ENCODE results near the gene CABP4. TPM values are rescaled to one million over a fixed set of nuclear protein-coding genes. Genes with fewer than 3 reads are reported as not detected.
A peak's percentile ranks its signal among the peaks of the same experiment; 100 is the strongest.

The CABP4 gene
- total RNA-seq, 4 donors from 2014 or later: 0.67 to 1.9 TPM; not detected in 2

- H3K27ac ChIP-seq: peak overlapping the region; percentile 90 to 93
- no peaks in the 10 kb centered on the region for H3K27me3 ChIP-seq
- H3K36me3 ChIP-seq: no peaks in the 10 kb centered on the region
- intact Hi-C loops (cut with DNase I; ENCODE audit: low total_unique reads): loop anchor here (5.0 kb wide), 1 partner anchor 110 kb away; no protein-coding TSS in a partner anchor
- H3K9me3 ChIP-seq: no peaks in the 10 kb centered on the region
- H3K4me3 ChIP-seq: peak overlapping the region; percentile 61 to 81
- no peak for DNase-seq
- H3K4me1 ChIP-seq: peaks cover 0 to 18% of the 10 kb centered on the region in 2 donors
- TF ChIP-seq, protein P1, sequence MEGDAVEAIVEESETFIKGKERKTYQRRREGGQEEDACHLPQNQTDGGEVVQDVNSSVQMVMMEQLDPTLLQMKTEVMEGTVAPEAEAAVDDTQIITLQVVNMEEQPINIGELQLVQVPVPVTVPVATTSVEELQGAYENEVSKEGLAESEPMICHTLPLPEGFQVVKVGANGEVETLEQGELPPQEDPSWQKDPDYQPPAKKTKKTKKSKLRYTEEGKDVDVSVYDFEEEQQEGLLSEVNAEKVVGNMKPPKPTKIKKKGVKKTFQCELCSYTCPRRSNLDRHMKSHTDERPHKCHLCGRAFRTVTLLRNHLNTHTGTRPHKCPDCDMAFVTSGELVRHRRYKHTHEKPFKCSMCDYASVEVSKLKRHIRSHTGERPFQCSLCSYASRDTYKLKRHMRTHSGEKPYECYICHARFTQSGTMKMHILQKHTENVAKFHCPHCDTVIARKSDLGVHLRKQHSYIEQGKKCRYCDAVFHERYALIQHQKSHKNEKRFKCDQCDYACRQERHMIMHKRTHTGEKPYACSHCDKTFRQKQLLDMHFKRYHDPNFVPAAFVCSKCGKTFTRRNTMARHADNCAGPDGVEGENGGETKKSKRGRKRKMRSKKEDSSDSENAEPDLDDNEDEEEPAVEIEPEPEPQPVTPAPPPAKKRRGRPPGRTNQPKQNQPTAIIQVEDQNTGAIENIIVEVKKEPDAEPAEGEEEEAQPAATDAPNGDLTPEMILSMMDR (IDR thresholded peaks at IDR 0.05): no peak
- no peak for TF ChIP-seq POLR2A (IDR thresholded peaks at IDR 0.05)
These were observed 52.2 kb downstream of the CABP4 start for GRCh38 chr11:67507242-67507863.

- H3K4me3 ChIP-seq: peak within 1 kb of the TSS; percentile 61 to 81
- intact Hi-C loops (cut with DNase I; ENCODE audit: low total_unique reads): loop anchor here (5.0 kb wide), 1 partner anchor 111 kb away; no protein-coding TSS in a partner anchor
- no peaks in the 10 kb centered on the region for H3K27me3 ChIP-seq
- peaks cover 0 to 18% of the 10 kb centered on the region in 2 donors for H3K4me1 ChIP-seq
- no peaks in the 10 kb centered on the region for H3K36me3 ChIP-seq
- TF ChIP-seq, protein P1 (IDR thresholded peaks at IDR 0.05): peak in 1 of 4 experiments; percentile 4
- peak; percentile 84 to 88 for TF ChIP-seq POLR2A (IDR thresholded peaks at IDR 0.05)
- peak; percentile 98 to 99 for DNase-seq
- peak within 1 kb of the TSS; percentile 90 to 93 for H3K27ac ChIP-seq
- no peaks in the 10 kb centered on the region for H3K9me3 ChIP-seq
These were observed 52.8 kb downstream of the CABP4 start, which contains the start of gene CDK2AP2 for GRCh38 chr11:67507864-67508485. Gene CDK2AP2 (minus strand): TSS chr11:67508162. CDS start chr11:67508082, 80 bp downstream.

DNA sequence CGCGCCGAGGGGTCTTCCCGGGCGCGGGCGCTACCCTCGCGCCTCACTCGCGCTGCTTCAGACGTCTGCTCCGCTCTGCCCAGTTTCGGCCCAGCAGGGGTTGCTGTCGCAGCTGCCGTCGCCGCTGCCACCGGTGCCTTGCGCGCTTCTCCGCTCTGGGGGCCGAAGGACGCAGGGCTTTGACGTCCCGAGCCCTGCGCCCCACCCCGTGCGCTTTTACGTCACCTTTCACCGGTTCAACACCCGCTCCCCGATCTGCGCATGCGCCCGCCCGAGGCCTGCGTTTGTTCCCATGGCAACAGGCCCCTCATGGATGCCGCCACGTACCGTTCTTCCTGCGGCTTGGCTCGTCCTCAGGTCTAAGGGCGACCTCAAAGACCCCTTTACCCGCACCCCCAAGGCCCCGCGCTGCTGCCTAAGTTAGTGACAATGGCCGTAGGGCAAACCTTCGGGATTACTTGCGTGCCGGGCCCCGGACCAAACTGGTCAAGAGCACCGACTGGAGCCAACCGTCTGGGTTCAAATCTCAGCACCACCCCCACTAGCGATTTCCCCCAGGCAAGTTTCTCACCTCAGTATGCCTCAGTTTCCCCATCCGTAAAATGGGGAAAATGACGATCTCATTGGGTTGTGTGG, 53.5 kb downstream of the CABP4 start:
- TF ChIP-seq POLR2A (IDR thresholded peaks at IDR 0.05): peak; percentile 21 to 43
- TF ChIP-seq, protein P1 (IDR thresholded peaks at IDR 0.05): peak in 2 of 4 experiments; percentile 16 to 33
- intact Hi-C loops (cut with DNase I; ENCODE audit: low total_unique reads): loop anchor here (5.0 kb wide), 1 partner anchor 111 kb away; no protein-coding TSS in a partner anchor
- DNase-seq: peak; percentile 95 to 98
- H3K27me3 ChIP-seq: no peaks in the 10 kb centered on the region
- no peaks in the 10 kb centered on the region for H3K9me3 ChIP-seq
- H3K36me3 ChIP-seq: no peaks in the 10 kb centered on the region
- H3K4me3 ChIP-seq: peak overlapping the region; percentile 61 to 81
- H3K27ac ChIP-seq: peak overlapping the region; percentile 90 to 93
- peaks cover 0 to 18% of the 10 kb centered on the region in 2 donors for H3K4me1 ChIP-seq

DNA sequence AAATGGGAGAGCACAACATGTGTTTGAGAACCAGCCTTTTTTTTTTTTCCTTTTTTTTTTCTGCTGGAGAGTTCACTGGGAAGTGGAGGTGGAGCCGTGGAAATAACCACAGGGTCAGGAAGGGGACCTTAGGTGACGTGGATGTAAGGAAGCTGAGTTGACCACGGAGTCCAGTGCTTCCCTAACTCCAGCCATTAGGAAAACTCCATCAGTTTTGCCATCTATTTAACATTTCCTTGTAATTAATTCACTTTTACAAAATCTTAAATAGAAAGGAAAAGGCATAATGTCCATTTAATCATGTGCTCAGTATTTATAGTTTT, 54.8 kb downstream of the CABP4 start:
- intact Hi-C loops (cut with DNase I; ENCODE audit: low total_unique reads): no loop called here
- Histone ChIP-seq H3K4me3 (no peak overlapping the region), H3K4me1 (peaks cover 0 to 10% of the 10 kb centered on the region in 2 donors), H3K27ac (no peak overlapping the region), H3K27me3 (no peaks in the 10 kb centered on the region), H3K9me3 (no peaks in the 10 kb centered on the region), H3K36me3 (no peaks in the 10 kb centered on the region)
- no peak for DNase-seq
- TF ChIP-seq, protein P1 (IDR thresholded peaks at IDR 0.05): no peak
- no peak for TF ChIP-seq POLR2A (IDR thresholded peaks at IDR 0.05)

Small RNAs within 50 kb of the gene (microRNA-seq; reads per million reads assigned to microRNA genes)
- gene MIR6752 (ENCODE audit: borderline microRNAs expressed, borderline replicate concordance): not detected

Small RNAs within 50 kb of the gene (small RNA-seq; reads per million reads assigned to genes)
- not detected for gene MIR6752

Other genes starting within 250 kb of the CABP4 start
- gene GRK2, start 188.9 kb upstream of the CABP4 start, total RNA-seq: 10 to 100 TPM; 25.0 to 93.8 (median 64.2) TPM
- gene ANKRD13D, start 166.1 kb upstream of the CABP4 start, total RNA-seq: 10 to 100 TPM in 3 of 4 donors, 1 to 10 TPM in 1; 7.4 to 63.7 (median 22.5) TPM
- 10 to 100 TPM in 3 of 4 donors, 1 to 10 TPM in 1; 7.7 to 48.8 (median 19.1) TPM for gene SSH3, start 151.8 kb upstream of the CABP4 start, total RNA-seq
- gene POLD4, start 101.8 kb upstream of the CABP4 start, total RNA-seq: 10 to 100 TPM in 3 of 4 donors, 1 to 10 TPM in 1; 8.7 to 65.6 (median 31.3) TPM
- 10 to 100 TPM in 1 of 4 donors, 1 to 10 TPM in 2, under 1 TPM in 1; 0.77 to 19.3 (median 7.4) TPM for gene CLCF1, start 81.8 kb upstream of the CABP4 start, total RNA-seq
- 10 to 100 TPM in 2 of 4 donors, 1 to 10 TPM in 2; 2.6 to 37.3 (median 11.6) TPM for gene RAD9A, start 63.4 kb upstream of the CABP4 start, total RNA-seq
- gene PPP1CA, start 53.5 kb upstream of the CABP4 start, total RNA-seq: 100 to 1,000 TPM in 1 of 4 donors, 10 to 100 TPM in 3; 15.9 to 180 (median 77.1) TPM
- 1 to 10 TPM in 2 of 4 donors, not detected in 2; 1.3 to 2.5 TPM for gene TBC1D10C, start 51.3 kb upstream of the CABP4 start, total RNA-seq
- gene CARNS1, start 39.7 kb upstream of the CABP4 start, total RNA-seq: 1 to 10 TPM in 1 of 4 donors, under 1 TPM in 1, not detected in 2; 0.76 to 3.3 TPM
- gene RPS6KB2, start 26.9 kb upstream of the CABP4 start, total RNA-seq: 10 to 100 TPM; 25.6 to 45.0 (median 30.7) TPM
- gene PTPRCAP, start 17.7 kb upstream of the CABP4 start, total RNA-seq: 1 to 10 TPM in 3 of 4 donors, under 1 TPM in 1; 0.29 to 5.0 (median 1.9) TPM
- gene CORO1B, start 11.9 kb upstream of the CABP4 start, total RNA-seq: 10 to 100 TPM; 34.7 to 79.2 (median 69.0) TPM
- gene GPR152, start 2.6 kb upstream of the CABP4 start, total RNA-seq: not detected
- gene TMEM134, start 13.9 kb downstream of the CABP4 start, total RNA-seq: 10 to 100 TPM in 3 of 4 donors, 1 to 10 TPM in 1; 6.9 to 59.5 (median 36.0) TPM
- 100 to 1,000 TPM in 1 of 4 donors, 10 to 100 TPM in 3; 52.9 to 131 (median 85.5) TPM for gene AIP, start 27.7 kb downstream of the CABP4 start, total RNA-seq
- 10 to 100 TPM in 3 of 4 donors, 1 to 10 TPM in 1; 7.9 to 89.7 (median 15.2) TPM for gene PITPNM1, start 50.0 kb downstream of the CABP4 start, total RNA-seq
- 10 to 100 TPM in 1 of 4 donors, 1 to 10 TPM in 3; 2.1 to 28.7 (median 6.9) TPM for gene CDK2AP2, start 52.8 kb downstream of the CABP4 start, total RNA-seq
- not detected for gene CABP2, start 68.1 kb downstream of the CABP4 start, total RNA-seq
- gene GSTP1, start 128.5 kb downstream of the CABP4 start, total RNA-seq: 100 to 1,000 TPM; 410 to 885 (median 651) TPM
- 100 to 1,000 TPM in 3 of 4 donors, 10 to 100 TPM in 1; 75.6 to 207 (median 142) TPM for gene NDUFV1, start 151.6 kb downstream of the CABP4 start, total RNA-seq
- gene NUDT8, start 174.6 kb downstream of the CABP4 start, total RNA-seq: 1 to 10 TPM in 2 of 4 donors, not detected in 2; 3.5 to 7.6 TPM
- not detected for gene TBX10, start 184.4 kb downstream of the CABP4 start, total RNA-seq
- gene ACY3, start 195.4 kb downstream of the CABP4 start, total RNA-seq: not detected
- gene ALDH3B2, start 219.3 kb downstream of the CABP4 start, total RNA-seq: 1 to 10 TPM in 1 of 4 donors, not detected in 3; 1.2 TPM

All from uterus (tissue), 4 donors.